Heart left ventricle (tissue), 13 donors: ENCODE data around the gene TMEM253.

ENCODE experiments used
- CTCF ChIP-seq, 12 donors: fragments of 200-600 bp; sonication (generic) in 4 of 12; IDR thresholded peaks; one replicate each; pipeline versions ENCODE4 v1.5.0 to v1.8.0; 2018 to 2022; ENCODE audit warnings: antibody characterized with exemption in 12 of 12, mild to moderate bottlenecking in 5 of 12
- POLR2A ChIP-seq, 2 donors: fragments of 450-650 bp; IDR thresholded peaks; one replicate each; pipeline ENCODE4 v1.6.1; 2017; ENCODE audit warnings: antibody characterized with exemption in 2 of 2, mild to moderate bottlenecking in 2 of 2, moderate library complexity in 2 of 2
- donor health status: ischemic (EF 13 %, LVEDD 7.1; RV severe dilation, severe dysfunction).
- donor health status: DM: no; HTN: yes; CAD: no.
- donor health status: DM: no; HTN: no; CAD: no.
- donor health status: ischemic (EF 25% LVEDD 6.9; RV normal size, moderate dysfunction).
- donor health status: ischemic (EF 25% LVEDD 5.7; RV mildly dilated, moderate dysfunction).
- donor health status: ischemic (EF 35%, LVEDD 5.7; RV mildly dilated, moderate dysfunction).
- donor health status: nonischemic (EF 11% LVEDD 7.7; RV severe dilation, severe dysfunction).
- donor health status: DM: yes; HTN: yes; CAD: no.
- donor health status: PGD.
- donor health status: ischemic (EF 29% LVEDD 5.4; RV normal size, mild dysfunction).
- donor health status: nonischemic (EF 23%, LVEDD 6.1; RV moderate dilation, normal function).

GRCh38 chr14:21100931-21101330 lies at the start of gene TMEM253:
- TF ChIP-seq CTCF (IDR thresholded peaks at IDR 0.05) (no peak), POLR2A (IDR thresholded peaks at IDR 0.05) (no peak)
